NCI-H146 (cell line): ENCODE results near the gene MYO18A.
A peak's percentile ranks its signal among the peaks of the same experiment; 100 is the strongest.

Experiments
- DNase-seq: peaks from one replicate; lab custom pipeline; 2025; lab: John Stamatoyannopoulos, UW

MYO18A gene

GRCh38 chr17:29077320-29077719 lies 102.9 kb downstream of the MYO18A start:
- no peak for DNase-seq

- no peak for DNase-seq
Observed at GRCh38 chr17:29076722-29077121, 103.5 kb downstream of the MYO18A start.

- DNase-seq: no peak
Observed at GRCh38 chr17:29076087-29076486, 104.1 kb downstream of the MYO18A start.

GRCh38 chr17:29074488-29074887 lies 105.7 kb downstream of the MYO18A start:
- DNase-seq: no peak

GRCh38 chr17:29073520-29073919 lies 106.7 kb downstream of the MYO18A start:
- no peak for DNase-seq

GRCh38 chr17:29073045-29073444 lies 107.2 kb downstream of the MYO18A start:
- no peak for DNase-seq

GRCh38 chr17:29071303-29071702 lies 108.9 kb downstream of the MYO18A start:
- DNase-seq: no peak

GRCh38 chr17:29070781-29071180 lies 109.4 kb downstream of the MYO18A start:
- no peak for DNase-seq

GRCh38 chr17:29070308-29070707 lies 109.9 kb downstream of the MYO18A start:
- DNase-seq: no peak

GRCh38 chr17:29069526-29070041 lies 110.6 kb downstream of the MYO18A start:
- DNase-seq: no peak

GRCh38 chr17:29068818-29069217 lies 111.4 kb downstream of the MYO18A start:
- DNase-seq: no peak

- no peak for DNase-seq
Observed at GRCh38 chr17:29066606-29067005, 113.6 kb downstream of the MYO18A start.

- no peak for DNase-seq
Observed at GRCh38 chr17:29066047-29066446, 114.2 kb downstream of the MYO18A start.

GRCh38 chr17:29063992-29064391 lies 116.2 kb downstream of the MYO18A start:
- DNase-seq: no peak

GRCh38 chr17:29062215-29062614 lies 118.0 kb downstream of the MYO18A start:
- no peak for DNase-seq

GRCh38 chr17:29061036-29061435 lies 119.2 kb downstream of the MYO18A start:
- no peak for DNase-seq

GRCh38 chr17:29060475-29060874 lies 119.7 kb downstream of the MYO18A start:
- DNase-seq: no peak

GRCh38 chr17:29059281-29059680 lies 120.9 kb downstream of the MYO18A start:
- no peak for DNase-seq

- no peak for DNase-seq
Observed at GRCh38 chr17:29058391-29058790, 121.8 kb downstream of the MYO18A start.

- no peak for DNase-seq
Observed at GRCh38 chr17:29057361-29057760, 122.8 kb downstream of the MYO18A start.

- peak; percentile 23 for DNase-seq
Observed at GRCh38 chr17:29054835-29055234, 125.4 kb downstream of the MYO18A start.

GRCh38 chr17:29051731-29052130 lies 128.5 kb downstream of the MYO18A start:
- DNase-seq: no peak

GRCh38 chr17:29051194-29051593 lies 129.0 kb downstream of the MYO18A start:
- no peak for DNase-seq

- no peak for DNase-seq
Observed at GRCh38 chr17:29050176-29050575, 130.0 kb downstream of the MYO18A start.
